ENCODE data around the gene COL23A1.
"Not testable (repeated sequence)": the region's sequence is repeated elsewhere in the genome, so short reads cannot be mapped to it uniquely, and the experiment has no call there.

COL23A1 gene

GRCh38 chr5:178370102-178370501 lies 220.1 kb downstream of the COL23A1 start:
- DNase-seq: no peak

DNA sequence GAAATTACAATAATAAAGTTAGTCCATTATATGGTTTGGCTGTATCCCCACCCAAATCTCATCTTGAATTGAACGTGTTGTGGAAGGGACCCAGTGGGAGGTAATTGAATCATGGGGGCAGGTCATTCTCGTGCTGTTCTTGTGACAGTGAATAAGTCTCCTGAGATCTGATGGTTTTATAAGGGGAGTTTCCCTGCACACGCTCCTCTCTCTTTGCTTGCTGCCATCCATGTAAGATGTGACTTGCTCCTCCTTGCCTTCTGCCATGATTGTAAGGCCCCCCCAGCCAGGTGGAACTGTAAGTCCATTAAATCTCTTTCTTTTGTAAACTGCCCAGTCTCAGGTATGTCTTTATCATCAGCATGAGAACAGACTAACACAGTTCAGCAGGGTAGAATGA lies 220.7 kb downstream of the COL23A1 start:
- not testable (repeated sequence) for DNase-seq

DNA sequence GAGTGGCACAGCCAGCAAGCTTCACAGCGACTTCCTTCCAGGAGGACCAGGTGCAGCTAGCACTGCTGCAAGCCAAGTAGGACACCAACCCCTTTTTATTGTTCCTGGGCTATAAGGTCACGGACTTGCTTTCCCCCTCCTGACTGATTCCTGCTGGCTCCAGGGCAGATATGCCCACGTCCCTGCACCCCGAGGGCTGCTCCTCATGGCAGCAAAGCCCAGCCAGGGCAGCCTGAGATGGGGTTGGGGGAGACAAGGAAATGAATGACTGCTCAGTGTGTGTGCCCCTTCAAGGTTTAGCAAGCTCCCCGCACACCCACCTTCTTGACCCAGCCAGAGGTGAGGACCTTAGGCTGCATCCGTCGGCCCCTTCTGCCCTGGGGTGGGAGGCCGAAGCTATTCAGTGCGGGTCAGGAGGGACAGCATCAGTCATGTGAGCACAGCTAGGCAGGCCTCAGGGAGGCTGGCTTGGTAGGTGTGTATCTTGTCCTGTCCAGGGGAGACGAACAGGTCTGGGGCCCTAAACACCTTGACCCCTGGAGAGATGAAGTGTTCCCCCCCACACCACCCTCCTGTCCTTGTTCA lies 221.4 kb downstream of the COL23A1 start:
- no peak for DNase-seq

DNA sequence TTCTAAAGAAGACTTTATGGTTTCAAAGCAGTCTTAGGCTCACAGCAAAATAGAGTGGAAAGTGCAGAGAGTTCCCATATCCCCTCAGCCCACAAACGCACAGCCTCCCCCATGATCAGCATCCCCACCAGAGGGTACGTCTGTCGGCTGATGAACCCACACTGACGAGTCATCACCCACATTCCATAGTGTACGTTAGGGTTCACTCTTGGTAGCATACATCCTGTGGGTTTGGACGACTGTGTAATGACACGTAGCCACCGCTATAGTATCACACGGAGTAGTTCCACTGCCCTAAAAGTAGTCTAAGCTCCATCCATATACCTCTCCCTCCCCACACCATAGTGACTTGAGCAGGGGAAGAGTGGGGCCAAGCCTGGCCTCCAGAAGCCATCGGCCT lies 221.9 kb downstream of the COL23A1 start:
- DNase-seq: no peak

- DNase-seq: no peak
Observed at GRCh38 chr5:178367736-178368120, 222.5 kb downstream of the COL23A1 start.

- DNase-seq: no peak
Observed at GRCh38 chr5:178366998-178367735, 223.0 kb downstream of the COL23A1 start.

- DNase-seq: no peak
Observed at GRCh38 chr5:178365501-178366440, 224.4 kb downstream of the COL23A1 start.

DNA sequence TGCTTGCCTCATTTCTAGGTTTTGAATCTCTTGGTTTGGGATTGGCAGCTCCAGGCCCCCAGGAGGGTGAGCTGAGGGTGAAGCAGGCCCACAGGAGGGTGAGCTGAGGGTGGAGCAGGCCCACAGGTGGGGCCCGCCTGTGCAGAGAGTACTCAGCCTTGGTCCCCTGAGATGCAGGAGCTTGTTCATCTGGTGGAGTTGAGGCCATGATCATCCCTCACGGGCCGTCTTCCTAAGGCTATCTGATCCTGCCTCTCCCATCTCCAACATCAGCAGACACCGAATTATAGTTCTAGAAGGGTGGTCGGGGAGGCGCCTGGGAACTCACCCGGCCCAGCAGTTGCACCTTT lies 225.9 kb downstream of the COL23A1 start:
- no peak for DNase-seq

DNA sequence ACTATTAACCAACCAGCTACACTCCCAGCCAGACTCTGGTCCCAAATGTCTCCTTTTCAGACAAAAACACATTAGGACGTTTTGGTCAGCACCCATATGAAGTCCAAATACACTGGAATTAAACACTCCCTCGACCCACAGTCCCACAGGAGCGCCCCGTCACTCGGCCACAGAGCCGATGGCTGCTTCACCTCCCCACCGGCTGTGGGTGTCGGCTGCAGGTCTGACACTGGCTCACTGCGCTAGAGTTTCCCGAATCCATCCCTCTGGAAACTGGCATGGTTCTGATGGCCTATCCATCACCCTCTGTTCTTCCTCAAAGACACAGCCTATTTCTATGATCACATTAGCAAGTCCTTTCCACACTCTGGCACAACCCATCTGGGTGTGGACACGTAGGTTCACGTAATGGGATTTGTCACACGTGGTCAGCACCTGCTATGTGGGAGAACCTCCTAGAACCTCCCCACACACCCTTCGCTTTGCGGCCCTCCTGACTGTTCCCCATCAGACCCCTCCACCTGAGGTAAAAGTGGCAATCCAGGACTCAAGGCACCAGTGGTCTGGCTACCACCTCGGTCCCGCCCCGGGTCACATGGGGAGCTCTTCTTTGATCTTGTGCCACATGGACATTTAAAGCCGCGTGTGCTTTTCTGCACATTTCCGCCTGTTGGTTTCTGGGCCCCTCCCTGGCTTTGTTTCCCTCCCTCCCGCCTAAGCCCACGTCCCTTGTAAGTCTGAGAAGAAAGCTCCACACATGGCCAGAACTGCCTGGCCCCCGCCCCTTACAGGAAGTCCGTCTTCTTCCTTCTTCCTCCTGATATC lies 226.5 kb downstream of the COL23A1 start:
- DNase-seq: no peak

DNA sequence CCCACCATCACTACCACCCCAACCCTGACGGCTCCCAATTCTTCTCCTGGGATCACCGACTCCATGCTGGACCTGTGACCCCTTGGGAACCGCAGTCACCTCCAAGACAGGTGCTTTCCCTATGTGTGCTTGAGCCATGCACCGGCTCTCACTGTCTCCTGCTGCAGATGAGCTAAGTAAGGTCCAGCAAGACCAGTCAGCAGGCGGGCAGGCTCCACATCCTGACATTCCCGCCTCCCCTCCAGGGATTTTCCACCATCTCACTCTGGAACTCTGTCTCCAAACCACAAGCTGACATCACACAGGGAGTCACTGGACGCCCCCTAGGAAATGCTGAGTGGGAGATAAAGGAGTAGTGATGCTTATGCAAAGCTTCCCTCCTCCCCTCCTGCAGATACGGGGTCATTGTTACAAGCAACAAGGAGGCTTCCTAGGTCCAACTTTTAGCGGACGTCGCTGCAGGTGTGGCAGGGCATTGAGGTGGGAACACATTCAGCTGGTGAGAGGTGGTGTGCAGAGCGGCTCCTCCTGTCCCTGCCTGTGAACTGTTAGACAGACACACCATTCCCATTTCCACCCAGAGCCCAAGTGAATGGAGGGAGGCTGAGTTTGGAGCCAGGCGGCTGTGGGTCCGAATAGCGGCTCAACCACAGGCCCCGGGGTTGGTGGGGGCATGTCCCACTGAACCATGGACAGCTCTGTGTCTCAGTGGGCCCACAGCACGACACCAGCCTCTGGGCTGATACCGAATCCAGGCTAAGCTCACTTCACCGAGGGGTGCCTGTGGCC lies 228.3 kb downstream of the COL23A1 start:
- no peak for DNase-seq

DNA sequence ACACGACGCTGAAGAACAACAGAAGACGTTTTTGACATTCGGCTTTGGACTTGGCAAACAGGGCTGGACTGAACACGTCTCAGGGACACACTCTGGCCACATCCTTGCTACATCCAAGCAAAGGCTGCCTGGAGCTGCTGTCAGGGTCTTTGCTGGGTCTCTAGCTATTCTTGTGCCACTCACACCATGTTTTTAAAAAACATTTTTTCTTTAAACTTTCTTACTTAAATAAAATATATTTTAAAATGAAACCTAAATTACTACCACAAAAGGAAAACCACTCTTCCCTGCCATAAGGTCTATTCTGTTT lies 229.3 kb downstream of the COL23A1 start:
- no peak for DNase-seq

- no peak for DNase-seq
Observed at GRCh38 chr5:178360222-178360925, 229.8 kb downstream of the COL23A1 start.

GRCh38 chr5:178359738-178360137 lies 230.5 kb downstream of the COL23A1 start:
- DNase-seq: no peak

DNA sequence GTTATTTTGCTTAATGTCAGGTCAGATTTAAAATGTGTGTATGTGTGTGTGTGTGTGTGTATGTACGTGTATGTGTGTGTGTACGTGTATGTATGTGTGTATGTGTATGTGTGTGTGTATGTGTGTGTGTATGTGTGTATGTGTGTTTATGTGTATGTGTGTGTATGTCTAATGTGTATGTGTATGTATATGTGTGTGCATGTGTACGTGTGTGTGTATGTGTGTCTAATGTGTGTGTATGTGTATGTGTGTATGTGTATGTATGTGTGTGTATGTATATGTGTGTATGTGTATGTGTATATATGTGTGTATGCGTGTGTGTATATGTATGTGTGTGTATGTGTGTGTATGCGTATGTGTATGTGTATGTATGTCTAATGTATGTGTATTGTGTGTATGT lies 232.5 kb downstream of the COL23A1 start:
- no peak for DNase-seq

DNA sequence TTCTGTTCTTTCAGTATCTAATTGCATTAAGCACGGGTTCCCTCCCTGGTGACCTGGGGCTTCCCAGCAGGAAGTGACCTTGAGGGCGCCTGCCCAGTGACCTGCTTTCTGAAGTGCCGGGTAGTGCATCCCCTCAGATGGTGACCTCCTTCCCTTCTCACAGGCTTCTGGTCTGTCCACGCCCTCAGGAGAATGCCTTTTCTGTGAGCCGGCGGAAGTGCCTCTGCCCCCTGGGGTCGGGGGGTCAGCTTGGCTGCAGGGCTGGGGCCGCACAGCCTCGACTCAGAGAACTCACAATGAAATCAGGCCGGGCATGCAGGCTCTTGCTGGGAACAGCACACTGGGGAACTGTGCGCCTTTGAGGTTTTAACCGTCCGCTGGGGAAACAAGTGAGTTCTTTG lies 233.1 kb downstream of the COL23A1 start:
- DNase-seq: no peak

GRCh38 chr5:178356431-178356872 lies 233.7 kb downstream of the COL23A1 start:
- no peak for DNase-seq

GRCh38 chr5:178355671-178356070 lies 234.5 kb downstream of the COL23A1 start:
- DNase-seq: no peak

DNA sequence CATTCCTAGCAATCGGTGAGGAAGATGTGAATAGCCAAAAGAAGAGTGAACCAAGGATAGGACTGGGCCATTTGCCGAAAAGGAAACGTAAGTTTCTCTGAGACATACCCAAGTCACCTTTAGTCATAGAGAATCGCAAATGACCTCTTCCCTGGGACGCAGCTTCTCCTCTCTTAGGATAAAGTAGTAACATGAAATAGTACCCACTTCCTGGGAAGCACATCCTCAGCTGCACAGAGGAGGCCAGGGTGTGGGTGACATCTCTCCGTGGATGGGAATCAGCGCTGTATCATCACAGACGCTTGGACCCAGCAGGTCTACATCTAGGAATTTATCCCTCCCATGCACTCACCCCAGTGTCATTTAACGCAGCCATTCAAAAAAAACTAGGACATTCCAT lies 236.7 kb downstream of the COL23A1 start:
- DNase-seq: no peak

GRCh38 chr5:178352035-178352349 lies 238.2 kb downstream of the COL23A1 start:
- DNase-seq: no peak

- DNase-seq: no peak
Observed at GRCh38 chr5:178351221-178352034, 238.8 kb downstream of the COL23A1 start.
